WTC11 (cell line): ENCODE results near the gene AKAP6.

Experiments
- CREM ChIP-seq: sonication (generic); formaldehyde crosslinking; IDR thresholded peaks from 2 replicates; pipeline ENCODE4 v1.8.1; 2022; ENCODE audit warnings: mild to moderate bottlenecking, missing genetic modification reagents, moderate library complexity
- CTCF ChIP-seq: fragments of 200-600 bp; IDR thresholded peaks from 2 replicates; pipeline ENCODE4 v1.8.0; 2022; ENCODE audit warnings: antibody characterized with exemption
- ESRRA ChIP-seq: sonication (generic); formaldehyde crosslinking; IDR thresholded peaks from 2 replicates; pipeline ENCODE4 v1.8.1; 2022; ENCODE audit warnings: mild to moderate bottlenecking, missing genetic modification reagents, borderline replicate concordance
- ETV6 ChIP-seq: sonication (generic); formaldehyde crosslinking; IDR thresholded peaks from 2 replicates; pipeline ENCODE4 v1.8.1; 2022; ENCODE audit warnings: mild to moderate bottlenecking, missing genetic modification reagents
- TEAD1 ChIP-seq: sonication (generic); formaldehyde crosslinking; IDR thresholded peaks from 2 replicates; pipeline ENCODE4 v1.8.0; 2022; ENCODE audit warnings: mild to moderate bottlenecking, missing genetic modification reagents
- ZNF317 ChIP-seq: sonication (generic); formaldehyde crosslinking; IDR thresholded peaks from 2 replicates; pipeline ENCODE4 v1.8.1; 2023; ENCODE audit warnings: low read depth, mild to moderate bottlenecking, moderate library complexity, missing genetic modification reagents, borderline replicate concordance
- ZNF532 ChIP-seq: fragments of 250-450 bp; sonication (Bioruptor Pico); IDR thresholded peaks from 2 replicates; pipeline ENCODE4 v1.9.0; 2021; ENCODE audit warnings: mild to moderate bottlenecking, borderline replicate concordance

GRCh38 chr14:32696325-32697091 lies 367.4 kb downstream of the AKAP6 start:
- no peak for TF ChIP-seq ZNF317
- TF ChIP-seq CREM: no peak
- no peak for TF ChIP-seq ETV6 (CRISPR knock-in tag)
- TF ChIP-seq ZNF532: no peak
- no peak for TF ChIP-seq TEAD1 (CRISPR knock-in tag)
- no peak for TF ChIP-seq CTCF
- no peak for TF ChIP-seq ESRRA
